HCT116 (cell line): ENCODE results near the gene USP7. TPM values are rescaled to one million over a fixed set of nuclear protein-coding genes. Genes with fewer than 3 reads are reported as not detected.

ENCODE experiments used
- ATAC-seq: fragments of 200-7000 bp; cut with Tn5 transposase; 2 replicates; pipeline ENCODE4 v1.9.1; 2020; ENCODE audit warnings: mild to moderate bottlenecking, moderate library complexity
- BruUV-seq: library from RNA; stranded (reverse); fragments of 400-500 nt; replicated peaks from 2 replicates; lab custom pipeline; 2021; lab: Mats Ljungman, UMichigan
- CTCF ChIA-PET: fragments of 300-600 bp; sonication (Branson Sonifier 250); formaldehyde crosslinking; loops from one replicate; lab custom pipeline; 2021; ENCODE audit warnings: antibody characterized with exemption; lab: Charles Lee
- POLR2A ChIA-PET: fragments of 300-600, 350-600 bp; sonication (Branson Sonifier 250); formaldehyde crosslinking; loops from one replicate; lab custom pipeline; 2021; ENCODE audit warnings: antibody characterized with exemption; lab: Charles Lee
- RAD21 ChIA-PET, 2 experiments: fragments of 300-600 bp; sonication (Branson Sonifier 250); formaldehyde crosslinking; loops; one replicate each; lab custom pipeline; 2023; ENCODE audit warnings: low total read pairs in 2 of 2; ENCODE audit not compliant: uncharacterized antibody in 2 of 2, unreplicated experiment in 2 of 2, low non-redundant PET in 1 of 2; lab: Charles Lee
- DNase-seq: peaks from one replicate; pipeline ENCODE4 v3.0.0-alpha.2; 2010; ENCODE audit warnings: low read depth, low spot score
- H2AFZ ChIP-seq: fragments of 200-600 bp; shearing (Covaris generic), sonication (generic); 2 replicates; pipeline ENCODE4 v1.6.1; 2017; ENCODE audit warnings: low read depth, mixed run types, mixed read lengths, antibody characterized with exemption, low read length; ENCODE audit not compliant: poor library complexity, severe bottlenecking
- H3K27ac ChIP-seq: 2 replicates; pipeline ENCODE4 v1.5.1; 2012; ENCODE audit warnings: low read depth, low read length
- H3K27me3 ChIP-seq: fragments of 200-600 bp; sonication (generic); 2 replicates; pipeline ENCODE4 v1.6.1; 2016; ENCODE audit warnings: mixed run types, low read length, mixed read lengths; ENCODE audit not compliant: insufficient read depth
- H3K36me3 ChIP-seq, 2 experiments: fragments of 200-500 bp in 1 of 2; fragments of 200-600 bp in 1 of 2; sonication (Bioruptor generic) in 1 of 2; sonication (generic) in 1 of 2; 2 replicates each; pipeline versions ENCODE4 v1.5.1 to v1.6.1; 2014 to 2016; ENCODE audit warnings: low read length in 2 of 2, inconsistent platforms in 1 of 2, mixed read lengths in 1 of 2, mixed run types in 1 of 2; ENCODE audit not compliant: insufficient read depth in 2 of 2, control insufficient read depth in 1 of 2
- H3K4me1 ChIP-seq, 2 experiments: fragments of 200-600 bp in 1 of 2; sonication (generic) in 1 of 2; 2 replicates each; pipeline versions ENCODE4 v1.5.1 to v1.6.1; 2012 to 2017; ENCODE audit warnings: low read length in 2 of 2, inconsistent platforms in 1 of 2, mild to moderate bottlenecking in 1 of 2, mixed read lengths in 1 of 2, mixed run types in 1 of 2, moderate library complexity in 1 of 2; ENCODE audit not compliant: insufficient read depth in 2 of 2, control insufficient read depth in 1 of 2
- H3K4me2 ChIP-seq: fragments of 200-600 bp; sonication (generic); 2 replicates; pipeline ENCODE4 v1.6.1; 2017; ENCODE audit warnings: mixed run types, low read length, mixed read lengths
- H3K4me3 ChIP-seq, 2 experiments: fragments of 200-600 bp in 1 of 2; sonication (generic) in 1 of 2; replicated peaks in 1 of 2; 2 replicates each; pipeline ENCODE4 v1.5.1; 2011 to 2016; ENCODE audit warnings: low read length in 2 of 2, control low read depth in 1 of 2, low read depth in 1 of 2, mild to moderate bottlenecking in 1 of 2, mixed read lengths in 1 of 2, mixed run types in 1 of 2
- H3K79me2 ChIP-seq: fragments of 200-600 bp; sonication (generic); 2 replicates; pipeline ENCODE4 v1.6.1; 2017; ENCODE audit warnings: mild to moderate bottlenecking, mixed run types, low read length, moderate library complexity, mixed read lengths; ENCODE audit not compliant: insufficient read depth
- H3K9ac ChIP-seq: fragments of 200-600 bp; sonication (generic); 2 replicates; pipeline ENCODE4 v1.6.1; 2016; ENCODE audit warnings: low read length, mixed read lengths
- H3K9me2 ChIP-seq: fragments of 200-600 bp; sonication (generic), shearing (Covaris generic); 2 replicates; pipeline ENCODE4 v1.6.1; 2017; ENCODE audit warnings: mixed run types, mild to moderate bottlenecking, moderate library complexity; ENCODE audit not compliant: insufficient read depth
- H3K9me3 ChIP-seq, 2 experiments: fragments of 200-500 bp in 1 of 2; fragments of 200-600 bp in 1 of 2; sonication (Bioruptor generic) in 1 of 2; sonication (generic) in 1 of 2; 2 replicates each; pipeline ENCODE4 v1.6.1; 2014 to 2017; ENCODE audit warnings: low read length in 2 of 2, mixed read lengths in 2 of 2, inconsistent platforms in 1 of 2, low read depth in 1 of 2, mild to moderate bottlenecking in 1 of 2, mixed run types in 1 of 2, moderate library complexity in 1 of 2; ENCODE audit not compliant: control insufficient read depth in 1 of 2, insufficient read depth in 1 of 2
- H4K20me1 ChIP-seq: fragments of 200-600 bp; sonication (generic), shearing (Covaris generic); 2 replicates; pipeline ENCODE4 v1.6.1; 2017; ENCODE audit warnings: mixed run types, mild to moderate bottlenecking, moderate library complexity; ENCODE audit not compliant: insufficient read depth
- CEBPB ChIP-seq: IDR thresholded peaks from 2 replicates; pipeline ENCODE4 v1.6.1; 2012; ENCODE audit warnings: low read depth
- ELF1 ChIP-seq: IDR thresholded peaks from 2 replicates; pipeline ENCODE4 v1.6.1; 2012; ENCODE audit warnings: low read depth, borderline replicate concordance
- EZH2 ChIP-seq: fragments of 200-600 bp; sonication (generic); IDR thresholded peaks from 2 replicates; pipeline ENCODE4 v1.6.1; 2017; ENCODE audit warnings: antibody characterized with exemption, mixed run types
- JUND ChIP-seq: IDR thresholded peaks from 2 replicates; pipeline ENCODE4 v1.6.1; 2012
- RAD21 ChIP-seq: IDR thresholded peaks from 2 replicates; pipeline ENCODE4 v1.6.1; 2012; ENCODE audit warnings: low read depth, mild to moderate bottlenecking
- SRF ChIP-seq: IDR thresholded peaks from 2 replicates; pipeline ENCODE4 v1.6.1; 2012; ENCODE audit warnings: low read depth
- YY1 ChIP-seq: IDR thresholded peaks from 2 replicates; pipeline ENCODE4 v1.6.1; 2011; ENCODE audit warnings: low read length, low read depth, moderate library complexity, mild to moderate bottlenecking; ENCODE audit not compliant: insufficient replicate concordance; ENCODE audit errors: extremely low read depth
- ZFX ChIP-seq: fragments of 450-650 bp; IDR thresholded peaks from 2 replicates; pipeline ENCODE4 v1.6.1; 2017
- ZNF274 ChIP-seq: fragments of 200-500 bp; sonication (Bioruptor generic); IDR thresholded peaks from 2 replicates; pipeline ENCODE4 v1.6.1; 2014; ENCODE audit warnings: mild to moderate bottlenecking, low read depth, low read length, inconsistent platforms
- intact Hi-C: fragments of 100-400 bp; cut with micrococcal nuclease; formaldehyde crosslinking; loops from 2 replicates; pipeline ENCODE4 v1.10.0; 2022
- total RNA-seq: library from RNA; stranded (reverse); gene quantifications from one replicate; pipeline ENCODE4 v1.2.1, GENCODE V29; 2021; ENCODE audit not compliant: unreplicated experiment
- TF ChIP-seq, protein P1 (sequence below), 3 experiments: fragments of 200-600 bp in 1 of 3; sonication (generic) in 1 of 3; IDR thresholded peaks in 2 of 3; conservative IDR thresholded peaks in 1 of 3; 2 replicates each; pipeline ENCODE4 v1.5.1; 2012 to 2017; ENCODE audit warnings: low read depth in 2 of 3, low read length in 2 of 3, antibody characterized with exemption in 1 of 3, borderline replicate concordance in 1 of 3, control low read depth in 1 of 3, mild to moderate bottlenecking in 1 of 3, mixed read lengths in 1 of 3, mixed run types in 1 of 3, moderate library complexity in 1 of 3; ENCODE audit not compliant: insufficient read depth in 1 of 3
- TF ChIP-seq, protein P2 (sequence below): IDR thresholded peaks from 2 replicates; pipeline ENCODE4 v1.6.1; 2012; ENCODE audit warnings: low read depth

Gene USP7
- total RNA-seq, 1 experiment from 2014 or later: 154 TPM

DNA sequence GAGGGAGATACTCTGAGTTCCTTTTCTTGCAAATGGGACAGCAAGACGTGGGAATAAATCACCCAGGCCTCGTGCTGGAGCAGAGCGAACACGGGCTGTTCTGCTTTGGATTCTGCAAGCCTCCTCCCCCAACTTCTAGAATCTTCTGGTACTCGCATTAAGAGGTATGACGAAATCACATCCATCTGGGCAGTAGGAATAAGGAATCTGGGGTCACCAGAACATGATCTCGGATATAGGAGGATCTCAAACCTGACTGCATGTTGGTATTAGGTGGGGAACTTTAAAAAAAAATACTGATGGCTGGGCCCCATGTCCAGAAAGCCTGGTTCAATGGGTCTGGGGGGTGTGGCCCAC, 49.8 kb upstream of the USP7 start:
- no peaks in the 10 kb centered on the region for H4K20me1 ChIP-seq
- BruUV-seq: no TSS peak
- H3K4me3 ChIP-seq: no peak overlapping the region
- POLR2A ChIA-PET: no interaction called here
- H3K9ac ChIP-seq: no peak overlapping the region
- no peak for DNase-seq
- no peaks in the 10 kb centered on the region for H3K36me3 ChIP-seq
- H3K9me3 ChIP-seq: peaks cover 4 to 9% of the 10 kb centered on the region in 2 experiments; a peak in 1 of 4 replicates
- no peak for ATAC-seq
- no peaks in the 10 kb centered on the region for H3K79me2 ChIP-seq
- no peaks in the 10 kb centered on the region for H3K27me3 ChIP-seq
- no peaks in the 10 kb centered on the region for H3K9me2 ChIP-seq
- intact Hi-C loops: no loop called here
- H3K4me2 ChIP-seq: no peak overlapping the region
- H3K27ac ChIP-seq: no peak overlapping the region
- CTCF ChIA-PET: interaction anchor here (0.6 to 1.6 kb wide), 2 partner anchors 10 to 20 kb away, joined by 3 to 4 read pairs; no protein-coding TSS in a partner anchor
- RAD21 ChIA-PET: no interaction called here
- H3K4me1 ChIP-seq: peaks cover 2 to 6% of the 10 kb centered on the region in 2 experiments; a peak in 3 of 4 replicates
- H2AFZ ChIP-seq: no peak overlapping the region
- TF ChIP-seq, protein P1, sequence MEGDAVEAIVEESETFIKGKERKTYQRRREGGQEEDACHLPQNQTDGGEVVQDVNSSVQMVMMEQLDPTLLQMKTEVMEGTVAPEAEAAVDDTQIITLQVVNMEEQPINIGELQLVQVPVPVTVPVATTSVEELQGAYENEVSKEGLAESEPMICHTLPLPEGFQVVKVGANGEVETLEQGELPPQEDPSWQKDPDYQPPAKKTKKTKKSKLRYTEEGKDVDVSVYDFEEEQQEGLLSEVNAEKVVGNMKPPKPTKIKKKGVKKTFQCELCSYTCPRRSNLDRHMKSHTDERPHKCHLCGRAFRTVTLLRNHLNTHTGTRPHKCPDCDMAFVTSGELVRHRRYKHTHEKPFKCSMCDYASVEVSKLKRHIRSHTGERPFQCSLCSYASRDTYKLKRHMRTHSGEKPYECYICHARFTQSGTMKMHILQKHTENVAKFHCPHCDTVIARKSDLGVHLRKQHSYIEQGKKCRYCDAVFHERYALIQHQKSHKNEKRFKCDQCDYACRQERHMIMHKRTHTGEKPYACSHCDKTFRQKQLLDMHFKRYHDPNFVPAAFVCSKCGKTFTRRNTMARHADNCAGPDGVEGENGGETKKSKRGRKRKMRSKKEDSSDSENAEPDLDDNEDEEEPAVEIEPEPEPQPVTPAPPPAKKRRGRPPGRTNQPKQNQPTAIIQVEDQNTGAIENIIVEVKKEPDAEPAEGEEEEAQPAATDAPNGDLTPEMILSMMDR (IDR thresholded peaks at IDR 0.05 in 2 of 3, conservative IDR thresholded peaks at IDR 0.05 in 1 of 3; ENCODE audit: borderline replicate concordance in 1 of 3, insufficient read depth in 1 of 3, low read depth in 2 of 3, low read length in 2 of 3): no peak
- TF ChIP-seq RAD21 (no peak), SRF (no peak), YY1 (no peak), CEBPB (no peak), ZFX (no peak), EZH2 (no peak), ZNF274 (no peak), ELF1 (no peak), JUND (no peak)
- TF ChIP-seq, protein P2, sequence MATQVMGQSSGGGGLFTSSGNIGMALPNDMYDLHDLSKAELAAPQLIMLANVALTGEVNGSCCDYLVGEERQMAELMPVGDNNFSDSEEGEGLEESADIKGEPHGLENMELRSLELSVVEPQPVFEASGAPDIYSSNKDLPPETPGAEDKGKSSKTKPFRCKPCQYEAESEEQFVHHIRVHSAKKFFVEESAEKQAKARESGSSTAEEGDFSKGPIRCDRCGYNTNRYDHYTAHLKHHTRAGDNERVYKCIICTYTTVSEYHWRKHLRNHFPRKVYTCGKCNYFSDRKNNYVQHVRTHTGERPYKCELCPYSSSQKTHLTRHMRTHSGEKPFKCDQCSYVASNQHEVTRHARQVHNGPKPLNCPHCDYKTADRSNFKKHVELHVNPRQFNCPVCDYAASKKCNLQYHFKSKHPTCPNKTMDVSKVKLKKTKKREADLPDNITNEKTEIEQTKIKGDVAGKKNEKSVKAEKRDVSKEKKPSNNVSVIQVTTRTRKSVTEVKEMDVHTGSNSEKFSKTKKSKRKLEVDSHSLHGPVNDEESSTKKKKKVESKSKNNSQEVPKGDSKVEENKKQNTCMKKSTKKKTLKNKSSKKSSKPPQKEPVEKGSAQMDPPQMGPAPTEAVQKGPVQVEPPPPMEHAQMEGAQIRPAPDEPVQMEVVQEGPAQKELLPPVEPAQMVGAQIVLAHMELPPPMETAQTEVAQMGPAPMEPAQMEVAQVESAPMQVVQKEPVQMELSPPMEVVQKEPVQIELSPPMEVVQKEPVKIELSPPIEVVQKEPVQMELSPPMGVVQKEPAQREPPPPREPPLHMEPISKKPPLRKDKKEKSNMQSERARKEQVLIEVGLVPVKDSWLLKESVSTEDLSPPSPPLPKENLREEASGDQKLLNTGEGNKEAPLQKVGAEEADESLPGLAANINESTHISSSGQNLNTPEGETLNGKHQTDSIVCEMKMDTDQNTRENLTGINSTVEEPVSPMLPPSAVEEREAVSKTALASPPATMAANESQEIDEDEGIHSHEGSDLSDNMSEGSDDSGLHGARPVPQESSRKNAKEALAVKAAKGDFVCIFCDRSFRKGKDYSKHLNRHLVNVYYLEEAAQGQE: no peak
